Astrocyte (in vitro differentiated cells and primary cell): ENCODE results near the gene MEGF6. TPM values are rescaled to one million over a fixed set of nuclear protein-coding genes. Genes with fewer than 3 reads are reported as not detected.

Experiments used
- DNase-seq: peaks from one replicate; pipeline ENCODE4 v3.0.0-alpha.2; 2010; ENCODE audit warnings: low read depth
- FAIRE-seq: peaks from 2 replicates; lab custom pipeline; 2011; peaks lifted over from hg19 to GRCh38; lab: Jason Lieb, UNC
- H2AFZ ChIP-seq: 2 replicates; pipeline ENCODE4 v1.6.0; 2012; ENCODE audit warnings: low read depth, low read length, inconsistent platforms
- H3K27ac ChIP-seq: 2 replicates; pipeline ENCODE4 v1.5.1; 2011; ENCODE audit warnings: low read depth, low read length, inconsistent platforms
- H3K27me3 ChIP-seq: 2 replicates; pipeline ENCODE4 v1.6.0; 2011; ENCODE audit warnings: low read length, inconsistent platforms; ENCODE audit not compliant: insufficient read depth
- H3K36me3 ChIP-seq: 2 replicates; pipeline ENCODE4 v1.5.1; 2011; ENCODE audit warnings: low read length, inconsistent platforms; ENCODE audit not compliant: insufficient read depth
- H3K4me1 ChIP-seq: 2 replicates; pipeline ENCODE4 v1.5.1; 2011; ENCODE audit warnings: low read length, inconsistent platforms; ENCODE audit not compliant: insufficient read depth
- H3K4me2 ChIP-seq: 2 replicates; pipeline ENCODE4 v1.6.0; 2012; ENCODE audit warnings: low read length, inconsistent platforms
- H3K4me3 ChIP-seq: 2 replicates; pipeline ENCODE4 v1.5.1; 2011; ENCODE audit warnings: low read depth, mild to moderate bottlenecking, low read length, inconsistent platforms; ENCODE audit not compliant: insufficient read depth
- H3K79me2 ChIP-seq: 2 replicates; pipeline ENCODE4 v1.6.0; 2012; ENCODE audit warnings: mild to moderate bottlenecking, low read length, inconsistent platforms; ENCODE audit not compliant: insufficient read depth
- H3K9ac ChIP-seq: 2 replicates; pipeline ENCODE4 v1.6.0; 2012; ENCODE audit warnings: mild to moderate bottlenecking, low read length, inconsistent platforms
- H3K9me3 ChIP-seq: 2 replicates; pipeline ENCODE4 v1.5.1; 2012; ENCODE audit warnings: low read depth, mild to moderate bottlenecking, low read length, inconsistent platforms; ENCODE audit not compliant: insufficient read depth
- H4K20me1 ChIP-seq: 2 replicates; pipeline ENCODE4 v1.6.0; 2012; ENCODE audit warnings: low read length, inconsistent platforms; ENCODE audit not compliant: insufficient read depth
- H3K27ac Mint-ChIP-seq: one replicate; pipeline ENCODE4 v1.8.0; 2021; ENCODE audit warnings: mild to moderate bottlenecking, mixed read lengths; ENCODE audit not compliant: unreplicated experiment
- H3K27me3 Mint-ChIP-seq: one replicate; pipeline ENCODE4 v1.8.0; 2021; ENCODE audit warnings: low read depth, mixed read lengths; ENCODE audit not compliant: unreplicated experiment
- H3K36me3 Mint-ChIP-seq: one replicate; pipeline ENCODE4 v1.8.0; 2021; ENCODE audit warnings: low read depth, mixed read lengths; ENCODE audit not compliant: unreplicated experiment
- H3K4me1 Mint-ChIP-seq: one replicate; pipeline ENCODE4 v1.8.0; 2021; ENCODE audit warnings: low read depth, mixed read lengths; ENCODE audit not compliant: unreplicated experiment
- H3K4me3 Mint-ChIP-seq: one replicate; pipeline ENCODE4 v1.8.0; 2021; ENCODE audit warnings: mild to moderate bottlenecking, moderate library complexity, mixed read lengths; ENCODE audit not compliant: unreplicated experiment
- H3K9me3 Mint-ChIP-seq: one replicate; pipeline ENCODE4 v1.8.0; 2021; ENCODE audit warnings: mild to moderate bottlenecking, mixed read lengths; ENCODE audit not compliant: unreplicated experiment
- EZH2 ChIP-seq: IDR thresholded peaks from 2 replicates; pipeline ENCODE4 v1.6.1; 2012; ENCODE audit warnings: mild to moderate bottlenecking, low read length, inconsistent platforms; ENCODE audit not compliant: insufficient read depth
- total RNA-seq: library from RNA; stranded (reverse); gene quantifications from 2 replicates; pipeline ENCODE4 v1.2.1, GENCODE V29; 2021
- TF ChIP-seq, protein P1 (sequence below): IDR thresholded peaks from 2 replicates; pipeline ENCODE4 v1.5.1; 2011; ENCODE audit warnings: low read depth, mild to moderate bottlenecking, inconsistent platforms, low read length, moderate library complexity; ENCODE audit not compliant: insufficient read depth

Gene MEGF6
- total RNA-seq, 1 donor from 2014 or later = 14.8 TPM

DNA sequence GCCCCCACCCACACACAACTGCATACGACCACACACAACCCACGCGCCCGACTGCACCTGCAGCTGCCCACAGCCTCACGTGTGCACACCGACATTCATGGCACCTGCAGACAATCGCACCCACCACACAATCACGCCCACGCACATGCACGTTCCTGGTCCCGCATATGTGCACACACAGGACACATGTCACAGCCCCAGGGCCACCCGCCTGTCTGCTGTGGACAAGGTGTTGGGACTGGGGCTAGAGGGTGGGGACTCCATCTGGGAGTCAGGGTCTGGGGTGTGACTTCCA, 100.4 kb downstream of the MEGF6 start:
- no peaks in the 10 kb centered on the region for H3K27me3 ChIP-seq
- peaks cover 8% of the 10 kb centered on the region for H3K9me3 Mint-ChIP-seq
- H3K27ac ChIP-seq = no peak overlapping the region
- peaks cover 9% of the 10 kb centered on the region for H3K36me3 Mint-ChIP-seq
- TF ChIP-seq, protein P1, sequence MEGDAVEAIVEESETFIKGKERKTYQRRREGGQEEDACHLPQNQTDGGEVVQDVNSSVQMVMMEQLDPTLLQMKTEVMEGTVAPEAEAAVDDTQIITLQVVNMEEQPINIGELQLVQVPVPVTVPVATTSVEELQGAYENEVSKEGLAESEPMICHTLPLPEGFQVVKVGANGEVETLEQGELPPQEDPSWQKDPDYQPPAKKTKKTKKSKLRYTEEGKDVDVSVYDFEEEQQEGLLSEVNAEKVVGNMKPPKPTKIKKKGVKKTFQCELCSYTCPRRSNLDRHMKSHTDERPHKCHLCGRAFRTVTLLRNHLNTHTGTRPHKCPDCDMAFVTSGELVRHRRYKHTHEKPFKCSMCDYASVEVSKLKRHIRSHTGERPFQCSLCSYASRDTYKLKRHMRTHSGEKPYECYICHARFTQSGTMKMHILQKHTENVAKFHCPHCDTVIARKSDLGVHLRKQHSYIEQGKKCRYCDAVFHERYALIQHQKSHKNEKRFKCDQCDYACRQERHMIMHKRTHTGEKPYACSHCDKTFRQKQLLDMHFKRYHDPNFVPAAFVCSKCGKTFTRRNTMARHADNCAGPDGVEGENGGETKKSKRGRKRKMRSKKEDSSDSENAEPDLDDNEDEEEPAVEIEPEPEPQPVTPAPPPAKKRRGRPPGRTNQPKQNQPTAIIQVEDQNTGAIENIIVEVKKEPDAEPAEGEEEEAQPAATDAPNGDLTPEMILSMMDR = no peak
- no peak for TF ChIP-seq EZH2
- no peaks in the 10 kb centered on the region for H3K36me3 ChIP-seq
- no peak overlapping the region for H3K4me2 ChIP-seq
- no peaks in the 10 kb centered on the region for H3K4me1 Mint-ChIP-seq
- H4K20me1 ChIP-seq = peaks cover 16% of the 10 kb centered on the region
- H3K9me3 ChIP-seq = no peaks in the 10 kb centered on the region
- no peak for DNase-seq
- no peak overlapping the region for H3K4me3 ChIP-seq
- H3K9ac ChIP-seq = no peak overlapping the region
- peaks cover 17% of the 10 kb centered on the region for H3K27me3 Mint-ChIP-seq
- no peak overlapping the region for H3K4me3 Mint-ChIP-seq
- H3K27ac Mint-ChIP-seq = no peak overlapping the region
- H2AFZ ChIP-seq = no peak overlapping the region
- peaks cover 2% of the 10 kb centered on the region for H3K4me1 ChIP-seq
- H3K79me2 ChIP-seq = no peaks in the 10 kb centered on the region
- FAIRE-seq = no peak

DNA sequence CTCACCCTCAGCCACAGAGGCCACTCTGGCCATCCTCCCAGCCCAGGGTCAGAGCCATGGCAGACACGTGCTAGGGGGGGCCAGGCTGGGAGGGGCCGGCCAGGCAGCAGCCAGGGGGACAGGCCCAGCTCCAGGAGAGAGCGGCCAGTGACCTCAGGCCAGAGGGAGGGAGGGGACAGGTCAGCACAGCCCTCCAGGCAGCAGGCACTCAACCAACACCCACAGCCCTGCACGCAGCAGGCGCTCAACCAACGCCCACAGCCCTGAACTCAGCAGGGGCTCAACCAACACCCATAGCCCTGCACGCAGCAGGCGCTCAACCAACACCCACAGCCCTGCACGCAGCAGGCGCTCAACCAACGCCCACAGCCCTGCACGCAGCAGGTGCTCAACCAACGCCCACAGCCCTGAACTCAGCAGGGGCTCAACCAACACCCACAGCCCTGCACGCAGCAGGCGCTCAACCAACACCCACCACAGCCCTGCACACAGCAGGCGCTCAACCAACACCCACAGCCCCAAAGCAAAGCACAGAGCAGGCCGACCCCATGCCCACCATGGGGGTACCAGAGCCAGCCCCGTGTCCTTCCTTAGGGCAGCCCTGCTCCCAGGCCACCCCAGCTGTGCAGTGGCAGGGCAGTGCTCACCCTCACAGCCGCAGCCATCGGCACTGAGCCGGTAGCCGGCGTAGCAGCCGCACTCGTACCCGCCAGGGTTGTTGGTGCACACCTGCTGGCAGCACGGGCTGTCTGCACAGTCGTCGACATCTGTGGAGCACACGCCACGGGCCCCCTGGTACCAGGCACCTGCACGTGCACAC, 101.0 kb downstream of the MEGF6 start:
- H4K20me1 ChIP-seq = peaks cover 10% of the 10 kb centered on the region
- no peaks in the 10 kb centered on the region for H3K79me2 ChIP-seq
- no peaks in the 10 kb centered on the region for H3K4me1 ChIP-seq
- no peaks in the 10 kb centered on the region for H3K9me3 ChIP-seq
- no peaks in the 10 kb centered on the region for H3K4me1 Mint-ChIP-seq
- no peak overlapping the region for H3K9ac ChIP-seq
- no peak overlapping the region for H3K27ac ChIP-seq
- DNase-seq (no peak), FAIRE-seq (no peak)
- no peak overlapping the region for H3K4me3 ChIP-seq
- no peak overlapping the region for H2AFZ ChIP-seq
- no peaks in the 10 kb centered on the region for H3K36me3 ChIP-seq
- peaks cover 8% of the 10 kb centered on the region for H3K9me3 Mint-ChIP-seq
- no peak overlapping the region for H3K4me3 Mint-ChIP-seq
- TF ChIP-seq, protein P1 = no peak
- TF ChIP-seq EZH2 = no peak
- H3K4me2 ChIP-seq = no peak overlapping the region
- H3K36me3 Mint-ChIP-seq = peaks cover 9% of the 10 kb centered on the region
- no peak overlapping the region for H3K27ac Mint-ChIP-seq
- no peaks in the 10 kb centered on the region for H3K27me3 ChIP-seq
- H3K27me3 Mint-ChIP-seq = peaks cover 17% of the 10 kb centered on the region

DNA sequence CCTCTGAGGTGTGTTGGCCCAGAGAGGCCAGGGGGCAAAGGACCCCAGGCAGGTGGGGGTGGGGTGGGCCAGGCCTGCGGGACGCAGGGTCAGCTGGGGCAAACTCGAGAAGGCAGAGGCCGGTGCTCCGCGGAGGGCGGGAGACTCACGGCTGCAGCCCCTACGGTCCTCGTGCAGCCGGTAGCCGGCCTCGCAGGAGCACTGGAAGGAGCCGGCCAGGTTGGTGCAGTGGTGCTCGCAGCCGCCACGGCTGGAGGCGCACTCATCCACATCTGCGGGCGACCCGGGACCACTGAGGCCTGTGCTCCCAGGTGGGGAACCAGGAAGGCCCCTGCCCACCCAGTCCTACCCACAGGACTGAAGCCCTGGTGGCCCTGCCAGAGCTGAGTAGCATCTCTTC, 101.6 kb downstream of the MEGF6 start:
- Histone ChIP-seq H3K4me3 (no peak overlapping the region), H3K36me3 (no peaks in the 10 kb centered on the region), H3K79me2 (no peaks in the 10 kb centered on the region), H4K20me1 (peaks cover 8% of the 10 kb centered on the region), H3K27ac (no peak overlapping the region), H3K9ac (no peak overlapping the region), H3K27me3 (no peaks in the 10 kb centered on the region), H2AFZ (no peak overlapping the region), H3K4me1 (peaks cover 3% of the 10 kb centered on the region), H3K4me2 (no peak overlapping the region), H3K9me3 (no peaks in the 10 kb centered on the region)
- Mint-ChIP-seq H3K4me1 (no peaks in the 10 kb centered on the region), H3K4me3 (no peak overlapping the region), H3K27me3 (peaks cover 17% of the 10 kb centered on the region), H3K27ac (no peak overlapping the region), H3K9me3 (peaks cover 8% of the 10 kb centered on the region), H3K36me3 (peaks cover 9% of the 10 kb centered on the region)
- FAIRE-seq (no peak), DNase-seq (no peak)
- no peak for TF ChIP-seq EZH2
- TF ChIP-seq, protein P1 = no peak
